ENCODE measurements around the gene NUP210L. TPM values are rescaled to one million over a fixed set of nuclear protein-coding genes. Genes with fewer than 3 reads are reported as not detected.

Gene NUP210L
- total and polyA plus RNA-seq, 11 donors = 0.04 to 0.31 (median 0.05) TPM; not detected in 8

DNA sequence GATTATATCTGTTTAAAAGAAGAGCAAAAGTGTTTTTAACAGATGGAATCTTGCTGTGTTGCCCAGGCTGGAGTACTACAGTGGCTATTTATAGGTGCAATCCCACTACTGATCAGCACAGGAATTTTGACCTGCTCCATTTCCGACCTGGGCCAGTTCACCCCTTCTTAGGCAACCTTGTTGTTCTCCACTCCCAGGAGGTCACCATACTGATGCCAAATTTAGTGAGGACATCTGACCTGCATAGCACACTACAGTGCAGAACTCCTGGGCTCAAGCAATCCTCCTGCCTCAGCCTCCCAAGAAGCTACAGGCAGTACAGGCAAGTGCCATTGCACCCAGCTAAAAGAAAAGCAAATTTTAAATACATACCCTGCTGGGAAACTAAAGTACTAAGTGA, 11.3 kb upstream of the NUP210L start:
- Histone ChIP-seq H3K9me3 (no peaks in the 10 kb centered on the region), H3K4me1 (peaks cover 0 to 1% (median 0%) of the 10 kb centered on the region in 12 donors), H3K27me3 (no peaks in the 10 kb centered on the region), H3K27ac (no peak overlapping the region), H3K36me3 (peaks cover 0 to 100% (median 97%) of the 10 kb centered on the region in 9 donors), H3K4me3 (no peak overlapping the region)
- no peak for DNase-seq
- ATAC-seq = no peak
- intact Hi-C loops (cut with DNase I) = no loop called here
- no peak for TF ChIP-seq POLR2A (IDR thresholded peaks at IDR 0.05)
- 73 to 83% (median 77%) methylated on average over 1 of the region's 1 CpG for WGBS, 4 donors

DNA sequence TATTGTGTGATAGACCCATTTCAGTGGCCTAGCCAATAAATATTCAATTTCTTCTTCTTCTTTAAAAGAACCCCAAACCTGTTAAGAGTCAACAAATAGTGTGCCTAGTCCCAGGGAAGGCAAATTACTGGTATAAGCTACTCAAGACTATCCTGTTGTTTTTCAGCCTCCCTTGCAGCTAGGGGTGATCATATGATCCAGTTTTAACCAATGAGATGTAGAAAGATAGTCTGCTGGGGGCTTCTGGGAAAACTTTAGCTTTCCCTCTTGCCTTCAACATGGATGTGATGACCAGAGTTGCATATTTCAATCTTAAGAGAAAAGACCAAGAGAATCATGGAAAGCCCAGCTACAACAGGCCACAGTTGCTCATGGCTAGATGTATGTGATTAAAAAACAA, 4.7 kb upstream of the NUP210L start:
- Histone ChIP-seq H3K4me3 (no peak overlapping the region), H3K36me3 (peaks cover 0 to 99% (median 79%) of the 10 kb centered on the region in 9 donors), H3K27ac (peak overlapping the region in 1 of 12 donors; percentile 74), H3K4me1 (peaks cover 0 to 60% (median 11%) of the 10 kb centered on the region in 12 donors), H3K9me3 (peaks cover 0 to 3% (median 0%) of the 10 kb centered on the region in 12 donors), H3K27me3 (no peaks in the 10 kb centered on the region)
- intact Hi-C loops (cut with DNase I) = no loop called here
- no peak for ATAC-seq
- TF ChIP-seq, protein P1, sequence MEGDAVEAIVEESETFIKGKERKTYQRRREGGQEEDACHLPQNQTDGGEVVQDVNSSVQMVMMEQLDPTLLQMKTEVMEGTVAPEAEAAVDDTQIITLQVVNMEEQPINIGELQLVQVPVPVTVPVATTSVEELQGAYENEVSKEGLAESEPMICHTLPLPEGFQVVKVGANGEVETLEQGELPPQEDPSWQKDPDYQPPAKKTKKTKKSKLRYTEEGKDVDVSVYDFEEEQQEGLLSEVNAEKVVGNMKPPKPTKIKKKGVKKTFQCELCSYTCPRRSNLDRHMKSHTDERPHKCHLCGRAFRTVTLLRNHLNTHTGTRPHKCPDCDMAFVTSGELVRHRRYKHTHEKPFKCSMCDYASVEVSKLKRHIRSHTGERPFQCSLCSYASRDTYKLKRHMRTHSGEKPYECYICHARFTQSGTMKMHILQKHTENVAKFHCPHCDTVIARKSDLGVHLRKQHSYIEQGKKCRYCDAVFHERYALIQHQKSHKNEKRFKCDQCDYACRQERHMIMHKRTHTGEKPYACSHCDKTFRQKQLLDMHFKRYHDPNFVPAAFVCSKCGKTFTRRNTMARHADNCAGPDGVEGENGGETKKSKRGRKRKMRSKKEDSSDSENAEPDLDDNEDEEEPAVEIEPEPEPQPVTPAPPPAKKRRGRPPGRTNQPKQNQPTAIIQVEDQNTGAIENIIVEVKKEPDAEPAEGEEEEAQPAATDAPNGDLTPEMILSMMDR (IDR thresholded peaks at IDR 0.05) = no peak
- no peak for TF ChIP-seq POLR2A (IDR thresholded peaks at IDR 0.05)
- no peak for DNase-seq

DNA sequence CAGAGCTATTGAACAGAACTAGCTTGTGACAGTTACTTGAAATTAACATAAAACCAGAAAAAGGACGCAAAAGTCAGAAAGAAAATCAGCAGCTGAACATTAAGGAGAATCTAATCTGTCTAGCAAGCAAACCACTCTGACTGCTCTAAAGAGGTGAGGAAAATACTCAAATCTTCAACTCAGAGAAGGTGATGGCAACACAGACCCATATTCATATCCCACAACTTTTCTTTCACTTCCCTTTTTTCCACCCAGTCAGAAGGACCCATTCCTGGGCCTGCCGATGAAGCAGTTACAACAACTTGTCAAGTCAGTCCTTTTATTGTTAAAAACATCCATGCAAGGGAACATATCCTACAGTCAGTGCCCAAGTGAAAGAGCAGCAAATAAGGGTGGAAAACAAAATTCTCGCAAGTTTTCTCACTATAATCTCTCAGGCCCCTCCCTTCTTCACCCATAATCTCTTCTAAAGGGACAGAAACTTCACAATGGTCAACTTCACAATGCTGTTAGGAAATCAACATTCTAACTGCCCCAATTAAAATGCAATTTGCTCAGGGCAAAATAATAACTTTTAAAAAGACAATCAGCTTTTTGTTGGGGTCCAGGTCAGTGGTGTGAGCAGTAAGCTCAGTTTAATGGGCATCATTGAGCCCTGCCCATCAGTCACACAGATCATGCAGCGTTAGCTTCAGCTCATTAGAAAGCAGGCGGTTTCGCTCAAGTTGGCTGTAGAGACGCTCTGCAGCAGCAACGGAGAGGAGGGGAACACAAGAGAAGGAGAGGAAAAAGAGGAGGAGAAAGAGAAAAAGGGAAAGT, 3.6 kb upstream of the NUP210L start:
- peak overlapping the region in 2 of 12 donors; percentile 17 to 74 for H3K27ac ChIP-seq
- no peak for TF ChIP-seq POLR2A (IDR thresholded peaks at IDR 0.05)
- TF ChIP-seq, protein P1 (IDR thresholded peaks at IDR 0.05) = no peak
- H3K36me3 ChIP-seq = peaks cover 0 to 90% (median 69%) of the 10 kb centered on the region in 9 donors
- intact Hi-C loops (cut with DNase I) = no loop called here
- ATAC-seq (peak in 1 of 4 donors; percentile 22), DNase-seq (no peak)
- peaks cover 0 to 69% (median 12%) of the 10 kb centered on the region in 12 donors for H3K4me1 ChIP-seq
- 83 to 89% (median 87%) methylated on average over 8 of the region's 8 CpGs for WGBS, 4 donors
- no peaks in the 10 kb centered on the region for H3K27me3 ChIP-seq
- H3K9me3 ChIP-seq = peaks cover 0 to 3% (median 0%) of the 10 kb centered on the region in 12 donors
- H3K4me3 ChIP-seq = peak overlapping the region in 1 of 12 donors; percentile 10

DNA sequence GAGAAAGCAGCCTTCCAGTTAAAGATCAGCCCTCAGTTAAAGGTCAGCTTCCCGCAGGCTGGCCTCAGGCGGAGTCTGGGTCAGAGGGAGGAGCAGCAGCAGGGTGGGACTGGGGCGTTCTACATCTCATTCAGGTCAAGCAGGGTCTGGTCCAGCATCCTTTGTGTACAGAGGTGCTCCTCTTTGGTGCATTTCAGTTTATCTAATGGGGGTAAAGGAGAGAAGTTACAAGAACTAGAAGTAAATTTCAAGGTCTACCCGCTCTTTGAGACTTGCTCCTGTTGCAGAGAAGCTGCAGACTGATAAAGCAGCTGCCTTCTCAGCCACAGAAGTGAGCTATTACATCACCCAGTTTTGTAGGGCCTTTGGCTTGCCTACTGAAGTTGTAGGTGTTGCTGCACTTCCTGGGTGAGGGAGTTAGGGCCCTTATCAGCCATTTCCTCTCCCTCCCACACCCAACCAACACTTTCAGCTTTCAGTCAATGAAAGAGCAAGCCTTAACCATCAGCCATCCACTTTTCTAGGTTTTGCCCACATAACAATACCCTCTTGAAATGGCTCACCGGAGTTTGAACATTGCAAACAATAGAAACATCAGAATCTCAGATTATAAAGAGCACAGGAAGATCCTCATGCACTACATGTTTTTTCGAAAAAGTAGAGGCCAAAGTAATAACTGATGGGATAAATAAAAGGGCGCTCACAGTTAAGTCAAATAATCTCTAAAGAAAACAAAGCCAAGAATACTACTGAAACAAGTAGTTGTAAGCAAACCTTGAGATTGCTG, 2.8 kb upstream of the NUP210L start:
- 74 to 81% (median 77%) methylated on average over 7 of the region's 7 CpGs for WGBS, 4 donors
- ATAC-seq (peak in 3 of 4 donors; percentile 12 to 55 (median 55)), DNase-seq (no peak)
- Histone ChIP-seq H3K27ac (peak overlapping the region in 3 of 12 donors; percentile 3 to 74 (median 17)), H3K27me3 (no peaks in the 10 kb centered on the region), H3K4me1 (peaks cover 0 to 70% (median 12%) of the 10 kb centered on the region in 12 donors), H3K36me3 (peaks cover 0 to 82% (median 61%) of the 10 kb centered on the region in 9 donors), H3K9me3 (peaks cover 0 to 3% (median 0%) of the 10 kb centered on the region in 12 donors), H3K4me3 (no peak overlapping the region)
- intact Hi-C loops (cut with DNase I) = no loop called here
- TF ChIP-seq, protein P1 (IDR thresholded peaks at IDR 0.05) = no peak
- no peak for TF ChIP-seq POLR2A (IDR thresholded peaks at IDR 0.05)

All from heart left ventricle (tissue), 16 donors.